ENCODE results near the gene ZNF521.

The ZNF521 gene

DNA sequence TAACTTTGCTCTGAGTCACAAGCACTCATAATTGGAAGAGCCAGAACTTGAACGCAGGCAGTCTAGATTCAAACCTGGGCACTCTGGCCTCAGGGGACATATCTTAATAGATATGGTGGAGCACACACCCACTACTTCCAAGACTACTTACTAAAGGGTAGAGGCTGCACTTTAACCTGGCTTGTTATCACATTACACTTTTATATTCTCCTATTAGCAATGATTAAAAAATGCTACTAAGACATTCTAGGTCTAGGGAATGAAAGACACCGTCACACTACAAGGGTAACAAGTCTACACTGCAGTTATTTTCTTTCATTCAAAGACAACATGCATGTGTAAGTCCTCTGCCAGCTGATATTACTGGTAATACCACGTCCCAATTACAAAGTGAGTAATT is 258.8 kb downstream of the ZNF521 start:
- TF ChIP-seq ZBTB7A (IDR thresholded peaks at IDR 0.05; ENCODE audit: low read depth) (no peak), EP300 (IDR thresholded peaks at IDR 0.05; ENCODE audit: borderline replicate concordance) (no peak), NFIC (IDR thresholded peaks at IDR 0.05) (no peak), EGR1 (IDR thresholded peaks at IDR 0.05) (no peak), FOXM1 (IDR thresholded peaks at IDR 0.05; ENCODE audit: borderline replicate concordance, low read depth) (no peak), YY1 (IDR thresholded peaks at IDR 0.05; ENCODE audit: low read depth) (no peak)
- TF ChIP-seq, protein P1, sequence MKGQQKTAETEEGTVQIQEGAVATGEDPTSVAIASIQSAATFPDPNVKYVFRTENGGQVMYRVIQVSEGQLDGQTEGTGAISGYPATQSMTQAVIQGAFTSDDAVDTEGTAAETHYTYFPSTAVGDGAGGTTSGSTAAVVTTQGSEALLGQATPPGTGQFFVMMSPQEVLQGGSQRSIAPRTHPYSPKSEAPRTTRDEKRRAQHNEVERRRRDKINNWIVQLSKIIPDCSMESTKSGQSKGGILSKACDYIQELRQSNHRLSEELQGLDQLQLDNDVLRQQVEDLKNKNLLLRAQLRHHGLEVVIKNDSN (IDR thresholded peaks at IDR 0.05), result no peak

DNA sequence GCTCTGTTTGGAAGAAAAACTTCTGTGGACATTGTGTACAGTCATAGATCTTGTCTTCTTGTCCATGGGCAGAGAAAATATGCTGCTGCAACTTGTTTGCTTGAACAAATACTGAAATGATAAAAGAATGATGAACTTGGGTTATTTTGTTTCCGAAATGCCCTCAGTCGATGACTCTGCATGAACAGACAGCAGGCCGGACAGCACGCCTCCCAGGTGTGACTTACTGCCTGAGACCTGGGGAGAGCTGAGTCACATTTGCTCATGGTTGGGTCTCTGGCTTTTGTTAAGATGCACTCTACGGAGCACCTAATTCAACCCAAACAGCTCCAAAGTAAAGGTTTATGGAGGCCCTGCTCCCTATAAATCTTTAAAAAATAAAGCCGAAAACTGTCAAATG is 262.5 kb downstream of the ZNF521 start:
- TF ChIP-seq TCF12 (IDR thresholded peaks at IDR 0.05; ENCODE audit: low read depth), result no peak
- TF ChIP-seq TAF1 (IDR thresholded peaks at IDR 0.05; ENCODE audit: low read depth), result no peak
- no peak for TF ChIP-seq TEAD4 (IDR thresholded peaks at IDR 0.05)
- TF ChIP-seq CEBPB (IDR thresholded peaks at IDR 0.05), result no peak
- no peak for TF ChIP-seq CREB1 (IDR thresholded peaks at IDR 0.05; ENCODE audit: low read depth)
- TF ChIP-seq EP300 (IDR thresholded peaks at IDR 0.05; ENCODE audit: borderline replicate concordance), result no peak
- no peak for TF ChIP-seq EGR1 (IDR thresholded peaks at IDR 0.05)
- TF ChIP-seq, protein P2, sequence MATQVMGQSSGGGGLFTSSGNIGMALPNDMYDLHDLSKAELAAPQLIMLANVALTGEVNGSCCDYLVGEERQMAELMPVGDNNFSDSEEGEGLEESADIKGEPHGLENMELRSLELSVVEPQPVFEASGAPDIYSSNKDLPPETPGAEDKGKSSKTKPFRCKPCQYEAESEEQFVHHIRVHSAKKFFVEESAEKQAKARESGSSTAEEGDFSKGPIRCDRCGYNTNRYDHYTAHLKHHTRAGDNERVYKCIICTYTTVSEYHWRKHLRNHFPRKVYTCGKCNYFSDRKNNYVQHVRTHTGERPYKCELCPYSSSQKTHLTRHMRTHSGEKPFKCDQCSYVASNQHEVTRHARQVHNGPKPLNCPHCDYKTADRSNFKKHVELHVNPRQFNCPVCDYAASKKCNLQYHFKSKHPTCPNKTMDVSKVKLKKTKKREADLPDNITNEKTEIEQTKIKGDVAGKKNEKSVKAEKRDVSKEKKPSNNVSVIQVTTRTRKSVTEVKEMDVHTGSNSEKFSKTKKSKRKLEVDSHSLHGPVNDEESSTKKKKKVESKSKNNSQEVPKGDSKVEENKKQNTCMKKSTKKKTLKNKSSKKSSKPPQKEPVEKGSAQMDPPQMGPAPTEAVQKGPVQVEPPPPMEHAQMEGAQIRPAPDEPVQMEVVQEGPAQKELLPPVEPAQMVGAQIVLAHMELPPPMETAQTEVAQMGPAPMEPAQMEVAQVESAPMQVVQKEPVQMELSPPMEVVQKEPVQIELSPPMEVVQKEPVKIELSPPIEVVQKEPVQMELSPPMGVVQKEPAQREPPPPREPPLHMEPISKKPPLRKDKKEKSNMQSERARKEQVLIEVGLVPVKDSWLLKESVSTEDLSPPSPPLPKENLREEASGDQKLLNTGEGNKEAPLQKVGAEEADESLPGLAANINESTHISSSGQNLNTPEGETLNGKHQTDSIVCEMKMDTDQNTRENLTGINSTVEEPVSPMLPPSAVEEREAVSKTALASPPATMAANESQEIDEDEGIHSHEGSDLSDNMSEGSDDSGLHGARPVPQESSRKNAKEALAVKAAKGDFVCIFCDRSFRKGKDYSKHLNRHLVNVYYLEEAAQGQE (IDR thresholded peaks at IDR 0.05; ENCODE audit: low read depth), result no peak
- TF ChIP-seq, protein P1 (IDR thresholded peaks at IDR 0.05), result no peak
- TF ChIP-seq NFIC (IDR thresholded peaks at IDR 0.05), result no peak
- TF ChIP-seq, protein P3, sequence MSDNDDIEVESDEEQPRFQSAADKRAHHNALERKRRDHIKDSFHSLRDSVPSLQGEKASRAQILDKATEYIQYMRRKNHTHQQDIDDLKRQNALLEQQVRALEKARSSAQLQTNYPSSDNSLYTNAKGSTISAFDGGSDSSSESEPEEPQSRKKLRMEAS (IDR thresholded peaks at IDR 0.05), result no peak
- TF ChIP-seq YY1 (IDR thresholded peaks at IDR 0.05; ENCODE audit: low read depth), result no peak
- TF ChIP-seq RAD21 (IDR thresholded peaks at IDR 0.05; ENCODE audit: low read depth), result no peak
- TF ChIP-seq ZBTB7A (IDR thresholded peaks at IDR 0.05; ENCODE audit: low read depth), result no peak
- no peak for TF ChIP-seq FOXM1 (IDR thresholded peaks at IDR 0.05; ENCODE audit: borderline replicate concordance, low read depth)

DNA sequence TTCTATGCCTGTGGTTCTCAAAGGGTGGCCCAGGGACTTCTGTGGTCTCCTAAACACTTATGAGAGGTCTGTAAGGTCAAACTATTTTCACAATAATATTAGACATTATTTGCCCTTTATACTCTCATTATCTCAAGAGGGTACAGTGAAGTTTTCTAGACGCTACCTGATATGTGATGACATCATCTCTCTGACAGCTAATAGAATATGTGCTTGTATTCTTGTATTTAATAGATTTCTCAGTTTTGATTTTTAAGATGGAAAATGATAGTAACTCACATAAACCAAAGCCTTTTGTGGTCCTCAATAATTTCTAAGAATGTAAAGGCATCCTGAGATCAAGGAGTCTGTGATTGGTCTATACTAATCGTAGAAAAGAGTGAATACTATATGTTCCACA is 265.1 kb downstream of the ZNF521 start:
- TF ChIP-seq FOXM1 (IDR thresholded peaks at IDR 0.05; ENCODE audit: borderline replicate concordance, low read depth) (no peak), ZBTB7A (IDR thresholded peaks at IDR 0.05; ENCODE audit: low read depth) (no peak), TCF12 (IDR thresholded peaks at IDR 0.05; ENCODE audit: low read depth) (no peak), EGR1 (IDR thresholded peaks at IDR 0.05) (no peak), TEAD4 (IDR thresholded peaks at IDR 0.05) (no peak), NFIC (IDR thresholded peaks at IDR 0.05) (no peak), CEBPB (IDR thresholded peaks at IDR 0.05) (no peak), EP300 (IDR thresholded peaks at IDR 0.05; ENCODE audit: borderline replicate concordance) (no peak), TAF1 (IDR thresholded peaks at IDR 0.05; ENCODE audit: low read depth) (no peak), RAD21 (IDR thresholded peaks at IDR 0.05; ENCODE audit: low read depth) (no peak), CREB1 (IDR thresholded peaks at IDR 0.05; ENCODE audit: low read depth) (no peak), YY1 (IDR thresholded peaks at IDR 0.05; ENCODE audit: low read depth) (no peak)
- TF ChIP-seq, protein P2 (IDR thresholded peaks at IDR 0.05; ENCODE audit: low read depth), result no peak
- TF ChIP-seq, protein P1 (IDR thresholded peaks at IDR 0.05), result no peak
- TF ChIP-seq, protein P3 (IDR thresholded peaks at IDR 0.05), result no peak

DNA sequence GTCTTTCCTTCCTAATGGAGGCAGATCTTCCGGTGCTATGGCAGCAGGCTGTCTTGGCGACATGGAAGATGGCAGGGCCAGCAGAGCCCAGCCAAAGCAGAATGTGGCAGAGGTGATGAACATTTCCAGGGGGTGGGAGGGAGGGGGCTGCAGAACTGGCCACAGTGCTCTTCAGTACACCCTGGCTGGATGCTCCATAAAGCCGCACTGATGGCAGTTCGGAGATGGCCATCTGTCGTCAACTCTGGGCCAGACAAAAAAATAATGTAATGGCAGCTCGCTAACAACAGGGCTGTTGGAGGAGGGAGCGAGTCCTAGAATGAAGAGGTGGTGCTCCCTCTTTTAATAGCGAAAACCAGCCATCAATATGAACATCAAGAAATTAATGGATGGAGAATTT is 271.0 kb downstream of the ZNF521 start:
- TF ChIP-seq, protein P3 (IDR thresholded peaks at IDR 0.05), result no peak
- no peak for TF ChIP-seq RAD21 (IDR thresholded peaks at IDR 0.05; ENCODE audit: low read depth)
- TF ChIP-seq CREB1 (IDR thresholded peaks at IDR 0.05; ENCODE audit: low read depth), result no peak
- no peak for TF ChIP-seq FOXM1 (IDR thresholded peaks at IDR 0.05; ENCODE audit: borderline replicate concordance, low read depth)
- no peak for TF ChIP-seq ZBTB7A (IDR thresholded peaks at IDR 0.05; ENCODE audit: low read depth)
- TF ChIP-seq NFIC (IDR thresholded peaks at IDR 0.05), result no peak
- no peak for TF ChIP-seq YY1 (IDR thresholded peaks at IDR 0.05; ENCODE audit: low read depth)
- no peak for TF ChIP-seq TEAD4 (IDR thresholded peaks at IDR 0.05)
- no peak for TF ChIP-seq EP300 (IDR thresholded peaks at IDR 0.05; ENCODE audit: borderline replicate concordance)
- TF ChIP-seq TCF12 (IDR thresholded peaks at IDR 0.05; ENCODE audit: low read depth), result no peak
- no peak for TF ChIP-seq TAF1 (IDR thresholded peaks at IDR 0.05; ENCODE audit: low read depth)
- no peak for TF ChIP-seq CEBPB (IDR thresholded peaks at IDR 0.05)
- TF ChIP-seq, protein P1 (IDR thresholded peaks at IDR 0.05), result no peak
- TF ChIP-seq, protein P2 (IDR thresholded peaks at IDR 0.05; ENCODE audit: low read depth), result no peak
